HG02759 (cell line): ENCODE data around the gene CFAP97D1.
A peak's percentile ranks its signal among the peaks of the same experiment; 100 is the strongest.

Source experiments
- ATAC-seq: cut with Tn5 transposase; IDR thresholded peaks from one replicate; pipeline ENCODE4 v1.9.1; 2021; ENCODE audit warnings: mild to moderate bottlenecking, moderate library complexity; ENCODE audit not compliant: unreplicated experiment

The CFAP97D1 gene

GRCh38 chr17:43767713-43768059 lies 12.5 kb upstream of the CFAP97D1 start:
- ATAC-seq: no peak

- no peak for ATAC-seq
These were observed 11.9 kb upstream of the CFAP97D1 start for GRCh38 chr17:43768382-43768781.

- no peak for ATAC-seq
These were observed 11.3 kb upstream of the CFAP97D1 start for GRCh38 chr17:43768943-43769342.

GRCh38 chr17:43769426-43769825 lies 10.8 kb upstream of the CFAP97D1 start:
- ATAC-seq: no peak

GRCh38 chr17:43769859-43770258 lies 10.4 kb upstream of the CFAP97D1 start:
- no peak for ATAC-seq

GRCh38 chr17:43770957-43771356 lies 9.3 kb upstream of the CFAP97D1 start:
- no peak for ATAC-seq

GRCh38 chr17:43771463-43771862 lies 8.8 kb upstream of the CFAP97D1 start:
- ATAC-seq: no peak

- no peak for ATAC-seq
These were observed 7.2 kb upstream of the CFAP97D1 start for GRCh38 chr17:43772877-43773648.

- no peak for ATAC-seq
These were observed 5.7 kb upstream of the CFAP97D1 start for GRCh38 chr17:43774304-43775250.

GRCh38 chr17:43778337-43779144 lies 1.7 kb upstream of the CFAP97D1 start, which contains the start of gene DUSP3:
Gene DUSP3 (minus strand): TSS chr17:43778977. CDS start chr17:43778924, 53 bp downstream.
- ATAC-seq: peak; percentile 94

GRCh38 chr17:43779145-43780125 lies 800 bp upstream of the CFAP97D1 start:
- ATAC-seq: peak; percentile 10

- no peak for ATAC-seq
These were observed 2.9 kb downstream of the CFAP97D1 start for GRCh38 chr17:43782913-43783680.

- no peak for ATAC-seq
These were observed 3.8 kb downstream of the CFAP97D1 start for GRCh38 chr17:43784068-43784467.

GRCh38 chr17:43784628-43785101 lies 4.4 kb downstream of the CFAP97D1 start:
- ATAC-seq: no peak

- no peak for ATAC-seq
These were observed 7.5 kb downstream of the CFAP97D1 start for GRCh38 chr17:43787728-43788127.

GRCh38 chr17:43788540-43788939 lies 8.3 kb downstream of the CFAP97D1 start:
- no peak for ATAC-seq

- no peak for ATAC-seq
These were observed 9.2 kb downstream of the CFAP97D1 start for GRCh38 chr17:43789482-43789881.

GRCh38 chr17:43790311-43790940 lies 10.2 kb downstream of the CFAP97D1 start:
- ATAC-seq: no peak
